K562 (cell line): ENCODE results near the gene COL11A2.

ENCODE experiments used
- BRCA1 ChIP-seq, 2 experiments: fragments of 450-650 bp in 1 of 2; sonication (generic) in 1 of 2; formaldehyde crosslinking in 1 of 2; IDR thresholded peaks; 2 replicates each; pipeline versions ENCODE4 v1.5.0 to v1.6.1; 2017 to 2020; ENCODE audit warnings: mild to moderate bottlenecking in 1 of 2, missing genetic modification reagents in 1 of 2
- GTF2F1 ChIP-seq: IDR thresholded peaks from 2 replicates; pipeline ENCODE4 v1.6.1; 2011; ENCODE audit warnings: low read depth, low read length, improper control_type of control experiment
- HDGF ChIP-seq: fragments of 450-650 bp; IDR thresholded peaks from 2 replicates; pipeline ENCODE4 v1.6.1; 2016
- JUNB ChIP-seq: fragments of 450-650 bp; formaldehyde crosslinking; conservative IDR thresholded peaks from 2 replicates; pipeline ENCODE4 v1.4.0; 2020; ENCODE audit warnings: mild to moderate bottlenecking
- RFX5 ChIP-seq: IDR thresholded peaks from 2 replicates; pipeline ENCODE4 v1.6.1; 2011; ENCODE audit warnings: low read depth, mild to moderate bottlenecking, improper control_type of control experiment, low read length
- SIX5 ChIP-seq, 2 experiments: IDR thresholded peaks; 2 replicates each; pipeline ENCODE4 v1.6.1; 2011; ENCODE audit warnings: low read length in 2 of 2, borderline replicate concordance in 1 of 2, low read depth in 1 of 2, mild to moderate bottlenecking in 1 of 2, moderate library complexity in 1 of 2; ENCODE audit not compliant: insufficient read depth in 1 of 2
- TCF7 ChIP-seq: sonication (generic); IDR thresholded peaks from 2 replicates; pipeline ENCODE4 v1.6.1; 2016; ENCODE audit warnings: antibody characterized with exemption, borderline replicate concordance
- TCF7L2 ChIP-seq: fragments of 150-350 bp; IDR thresholded peaks from 2 replicates; pipeline ENCODE4 v1.6.1; 2016; ENCODE audit warnings: low read depth, mild to moderate bottlenecking, low read length, moderate library complexity
- YY1 ChIP-seq, 3 experiments: IDR thresholded peaks; 2 replicates each; pipeline ENCODE4 v1.6.1; 2011; ENCODE audit warnings: low read length in 2 of 3, mild to moderate bottlenecking in 2 of 3, moderate library complexity in 2 of 3, borderline replicate concordance in 1 of 3, control low read depth in 1 of 3, low read depth in 1 of 3; ENCODE audit not compliant: insufficient read depth in 3 of 3, insufficient replicate concordance in 2 of 3, control insufficient read depth in 1 of 3, insufficient read length in 1 of 3; ENCODE audit errors: extremely low read depth in 1 of 3
- ZNF274 ChIP-seq: IDR thresholded peaks from 2 replicates; pipeline ENCODE4 v1.6.1; 2011; ENCODE audit warnings: low read depth, mild to moderate bottlenecking, low read length, moderate library complexity, borderline replicate concordance
- ZNF282 ChIP-seq: sonication (generic); formaldehyde crosslinking; IDR thresholded peaks from 2 replicates; pipeline ENCODE4 v1.8.1; 2023; ENCODE audit warnings: missing genetic modification reagents
- TF ChIP-seq, protein P1 (sequence below): sonication (generic); formaldehyde crosslinking; IDR thresholded peaks from 2 replicates; pipeline ENCODE4 v1.8.1; 2023; ENCODE audit warnings: mild to moderate bottlenecking, missing genetic modification reagents
- TF ChIP-seq, protein P2 (sequence below), 2 experiments: IDR thresholded peaks; 2 replicates each; pipeline ENCODE4 v1.6.1; 2011; ENCODE audit warnings: borderline replicate concordance in 1 of 2, control low read depth in 1 of 2, low read depth in 1 of 2, low read length in 1 of 2, mild to moderate bottlenecking in 1 of 2, mixed read lengths in 1 of 2, moderate library complexity in 1 of 2; ENCODE audit not compliant: insufficient read depth in 1 of 2, insufficient read length in 1 of 2, poor library complexity in 1 of 2, severe bottlenecking in 1 of 2; ENCODE audit errors: extremely low read depth in 1 of 2

DNA sequence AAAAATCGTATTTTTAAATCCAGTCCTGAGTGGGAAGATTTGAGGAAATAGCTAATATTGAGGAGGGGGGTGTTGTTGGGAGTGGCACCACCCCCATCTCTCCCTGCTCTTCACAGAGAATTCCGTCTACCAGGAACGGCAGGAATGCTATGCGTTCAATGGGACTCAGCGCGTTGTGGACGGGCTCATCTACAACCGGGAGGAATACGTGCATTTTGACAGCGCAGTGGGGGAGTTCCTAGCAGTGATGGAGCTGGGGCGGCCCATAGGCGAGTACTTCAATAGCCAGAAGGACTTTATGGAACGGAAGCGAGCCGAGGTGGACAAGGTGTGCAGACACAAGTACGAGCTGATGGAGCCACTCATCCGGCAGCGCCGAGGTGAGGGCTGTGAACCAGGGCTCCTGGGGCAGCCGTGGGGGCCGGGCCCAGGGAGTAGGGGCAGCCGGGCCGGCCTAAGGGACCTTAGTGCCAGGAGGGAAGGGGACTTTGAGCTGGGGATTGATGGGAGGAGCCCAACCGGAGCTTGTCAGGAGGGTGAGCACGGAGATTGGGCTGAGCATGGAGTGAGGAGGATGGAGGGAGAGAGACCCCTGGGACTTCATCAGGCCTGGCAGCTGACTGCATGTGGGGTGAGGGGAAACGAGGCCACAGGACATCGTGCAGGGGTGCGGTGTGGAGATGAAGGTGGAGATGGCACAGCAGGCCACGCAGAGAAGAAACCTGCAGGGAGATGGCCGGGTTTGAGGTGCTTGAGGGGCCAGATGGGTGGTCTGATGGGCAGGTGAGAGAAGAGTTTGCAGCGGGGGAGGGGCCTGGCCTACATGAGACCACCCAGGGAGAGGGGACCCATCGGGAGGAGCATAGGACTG, 75.2 kb downstream of the COL11A2 start:
- TF ChIP-seq TCF7L2 = no peak
- no peak for TF ChIP-seq BRCA1 (IDR thresholded peaks at IDR 0.05)
- TF ChIP-seq BRCA1 (CRISPR knock-in tag; IDR thresholded peaks at IDR 0.05) = no peak
- no peak for TF ChIP-seq YY1 (IDR thresholded peaks at IDR 0.05; ENCODE audit: borderline replicate concordance in 1 of 3, control insufficient read depth in 1 of 3, extremely low read depth in 1 of 3, insufficient read depth in 3 of 3, insufficient read length in 1 of 3, insufficient replicate concordance in 2 of 3, low read depth in 1 of 3, low read length in 2 of 3)
- no peak for TF ChIP-seq JUNB
- no peak for TF ChIP-seq HDGF
- TF ChIP-seq, protein P1, sequence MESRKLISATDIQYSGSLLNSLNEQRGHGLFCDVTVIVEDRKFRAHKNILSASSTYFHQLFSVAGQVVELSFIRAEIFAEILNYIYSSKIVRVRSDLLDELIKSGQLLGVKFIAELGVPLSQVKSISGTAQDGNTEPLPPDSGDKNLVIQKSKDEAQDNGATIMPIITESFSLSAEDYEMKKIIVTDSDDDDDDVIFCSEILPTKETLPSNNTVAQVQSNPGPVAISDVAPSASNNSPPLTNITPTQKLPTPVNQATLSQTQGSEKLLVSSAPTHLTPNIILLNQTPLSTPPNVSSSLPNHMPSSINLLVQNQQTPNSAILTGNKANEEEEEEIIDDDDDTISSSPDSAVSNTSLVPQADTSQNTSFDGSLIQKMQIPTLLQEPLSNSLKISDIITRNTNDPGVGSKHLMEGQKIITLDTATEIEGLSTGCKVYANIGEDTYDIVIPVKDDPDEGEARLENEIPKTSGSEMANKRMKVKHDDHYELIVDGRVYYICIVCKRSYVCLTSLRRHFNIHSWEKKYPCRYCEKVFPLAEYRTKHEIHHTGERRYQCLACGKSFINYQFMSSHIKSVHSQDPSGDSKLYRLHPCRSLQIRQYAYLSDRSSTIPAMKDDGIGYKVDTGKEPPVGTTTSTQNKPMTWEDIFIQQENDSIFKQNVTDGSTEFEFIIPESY (CRISPR knock-in tag) = no peak
- TF ChIP-seq GTF2F1 = no peak
- no peak for TF ChIP-seq RFX5
- no peak for TF ChIP-seq SIX5 (IDR thresholded peaks at IDR 0.05; ENCODE audit: borderline replicate concordance in 1 of 2, insufficient read depth in 1 of 2, low read depth in 1 of 2, low read length in 2 of 2)
- TF ChIP-seq, protein P2, sequence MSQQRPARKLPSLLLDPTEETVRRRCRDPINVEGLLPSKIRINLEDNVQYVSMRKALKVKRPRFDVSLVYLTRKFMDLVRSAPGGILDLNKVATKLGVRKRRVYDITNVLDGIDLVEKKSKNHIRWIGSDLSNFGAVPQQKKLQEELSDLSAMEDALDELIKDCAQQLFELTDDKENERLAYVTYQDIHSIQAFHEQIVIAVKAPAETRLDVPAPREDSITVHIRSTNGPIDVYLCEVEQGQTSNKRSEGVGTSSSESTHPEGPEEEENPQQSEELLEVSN (IDR thresholded peaks at IDR 0.05; ENCODE audit: borderline replicate concordance in 1 of 2, extremely low read depth in 1 of 2, insufficient read depth in 1 of 2, insufficient read length in 1 of 2, low read depth in 1 of 2, low read length in 1 of 2, poor library complexity in 1 of 2, severe bottlenecking in 1 of 2) = no peak
- no peak for TF ChIP-seq ZNF274
- TF ChIP-seq ZNF282 (CRISPR knock-in tag) = no peak
- no peak for TF ChIP-seq TCF7
